Measurements from ENCODE around the gene TBC1D22A. TPM values are rescaled to one million over a fixed set of nuclear protein-coding genes. Genes with fewer than 3 reads are reported as not detected.

The TBC1D22A gene
- polyA plus RNA-seq, 1 experiment, result 19.8 TPM

GRCh38 chr22:46994983-46995382 is 232.5 kb downstream of the TBC1D22A start:
- H3K4me3 ChIP-seq (ENCODE audit: low read depth, low read length), result no peak overlapping the region
- H3K27me3 ChIP-seq (ENCODE audit: control insufficient read depth, insufficient read depth, low read length), result no peaks in the 10 kb centered on the region
- H3K27ac ChIP-seq (ENCODE audit: low read depth, low read length), result no peak overlapping the region
- DNase-seq (ENCODE audit: low read depth, low spot score), result no peak
- H3K9me3 ChIP-seq (ENCODE audit: control insufficient read depth, insufficient read depth, low read length), result no peaks in the 10 kb centered on the region; the same call in 1 of the 2 replicates
- TF ChIP-seq CTCF (IDR thresholded peaks at IDR 0.05; ENCODE audit: low read depth, low read length), result no peak
- CTCF ChIA-PET, result no interaction called here
- POLR2A ChIA-PET, result no interaction called here

- CTCF ChIA-PET, result interaction anchor here (1.2 kb wide), 1 partner anchor 11 kb away, joined by 3 read pairs; no protein-coding TSS in a partner anchor
These were observed 233.3 kb downstream of the TBC1D22A start for GRCh38 chr22:46995501-46996360.

GRCh38 chr22:46996595-46997310 is 234.3 kb downstream of the TBC1D22A start:
- Histone ChIP-seq H3K27me3 (ENCODE audit: control insufficient read depth, insufficient read depth, low read length) (no peaks in the 10 kb centered on the region), H3K4me3 (ENCODE audit: low read depth, low read length) (no peak overlapping the region), H3K9me3 (ENCODE audit: control insufficient read depth, insufficient read depth, low read length) (no peaks in the 10 kb centered on the region; the same call in 1 of the 2 replicates), H3K27ac (ENCODE audit: low read depth, low read length) (no peak overlapping the region)
- no peak for DNase-seq (ENCODE audit: low read depth, low spot score)
- POLR2A ChIA-PET, result no interaction called here
- TF ChIP-seq CTCF (IDR thresholded peaks at IDR 0.05; ENCODE audit: low read depth, low read length), result 0 out of 2 replicates have a peak, but pooled peaks have one; percentile 11
- CTCF ChIA-PET, result interaction anchor here (1.2 kb wide), 1 partner anchor 10 kb away, joined by 3 read pairs; no protein-coding TSS in a partner anchor

More at GRCh38 chr22:46995501-46996360, 233.3 kb downstream of the TBC1D22A start:
- Histone ChIP-seq H3K4me3 (ENCODE audit: low read depth, low read length) (no peak overlapping the region), H3K27ac (ENCODE audit: low read depth, low read length) (no peak overlapping the region), H3K27me3 (ENCODE audit: control insufficient read depth, insufficient read depth, low read length) (no peaks in the 10 kb centered on the region), H3K9me3 (ENCODE audit: control insufficient read depth, insufficient read depth, low read length) (no peaks in the 10 kb centered on the region; the same call in 1 of the 2 replicates)
- TF ChIP-seq CTCF (IDR thresholded peaks at IDR 0.05; ENCODE audit: low read depth, low read length), result no peak
- POLR2A ChIA-PET, result no interaction called here
- no peak for DNase-seq (ENCODE audit: low read depth, low spot score)

- TF ChIP-seq CTCF (IDR thresholded peaks at IDR 0.05; ENCODE audit: low read depth, low read length), result no peak
- H3K27me3 ChIP-seq (ENCODE audit: control insufficient read depth, insufficient read depth, low read length), result no peaks in the 10 kb centered on the region
- H3K9me3 ChIP-seq (ENCODE audit: control insufficient read depth, insufficient read depth, low read length), result no peaks in the 10 kb centered on the region; the same call in 1 of the 2 replicates
- ChIA-PET CTCF (interaction anchor here (1.2 kb wide), 1 partner anchor 9 kb away, joined by 3 read pairs; no protein-coding TSS in a partner anchor), POLR2A (no interaction called here)
- H3K27ac ChIP-seq (ENCODE audit: low read depth, low read length), result no peak overlapping the region
- DNase-seq (ENCODE audit: low read depth, low spot score), result no peak
- no peak overlapping the region for H3K4me3 ChIP-seq (ENCODE audit: low read depth, low read length)
These were observed 235.0 kb downstream of the TBC1D22A start for GRCh38 chr22:46997311-46997970.

Measured in AG04450 (cell line).